Measurements from ENCODE around the gene RAMP3.

DNA sequence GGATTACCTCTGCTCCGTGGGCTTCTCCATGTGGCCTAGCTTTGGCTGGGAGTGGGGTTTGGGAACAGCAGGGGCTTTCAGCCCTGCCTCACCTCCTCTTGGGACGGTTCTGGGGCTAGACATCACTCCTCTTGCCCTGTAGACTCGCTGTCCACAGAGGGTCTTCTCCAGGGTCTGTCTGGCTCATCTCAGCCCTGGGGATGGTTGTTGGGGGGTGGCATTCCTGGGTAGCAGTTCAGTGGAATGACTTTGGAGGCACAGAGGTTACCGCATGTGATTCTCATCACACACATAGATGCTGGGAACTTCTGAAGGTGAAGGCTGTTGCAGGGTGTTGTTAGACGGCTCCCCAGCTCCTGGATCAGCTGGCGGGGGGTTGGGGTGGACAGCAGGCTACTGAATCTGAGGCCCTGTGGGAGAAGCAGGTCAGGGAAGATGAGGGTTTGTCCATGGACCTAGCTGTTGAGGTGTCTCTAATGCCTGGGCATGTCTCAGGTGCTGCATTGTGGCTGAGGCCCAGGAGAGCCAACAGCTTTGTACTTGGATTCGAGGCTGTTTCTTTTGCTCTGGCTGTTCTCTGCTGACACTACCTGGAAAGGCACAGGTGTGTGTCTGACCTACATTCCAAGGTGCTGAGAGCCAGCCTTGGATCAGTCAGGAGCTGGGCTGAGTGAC is 23.8 kb downstream of the RAMP3 start:
- TF ChIP-seq, protein P1, sequence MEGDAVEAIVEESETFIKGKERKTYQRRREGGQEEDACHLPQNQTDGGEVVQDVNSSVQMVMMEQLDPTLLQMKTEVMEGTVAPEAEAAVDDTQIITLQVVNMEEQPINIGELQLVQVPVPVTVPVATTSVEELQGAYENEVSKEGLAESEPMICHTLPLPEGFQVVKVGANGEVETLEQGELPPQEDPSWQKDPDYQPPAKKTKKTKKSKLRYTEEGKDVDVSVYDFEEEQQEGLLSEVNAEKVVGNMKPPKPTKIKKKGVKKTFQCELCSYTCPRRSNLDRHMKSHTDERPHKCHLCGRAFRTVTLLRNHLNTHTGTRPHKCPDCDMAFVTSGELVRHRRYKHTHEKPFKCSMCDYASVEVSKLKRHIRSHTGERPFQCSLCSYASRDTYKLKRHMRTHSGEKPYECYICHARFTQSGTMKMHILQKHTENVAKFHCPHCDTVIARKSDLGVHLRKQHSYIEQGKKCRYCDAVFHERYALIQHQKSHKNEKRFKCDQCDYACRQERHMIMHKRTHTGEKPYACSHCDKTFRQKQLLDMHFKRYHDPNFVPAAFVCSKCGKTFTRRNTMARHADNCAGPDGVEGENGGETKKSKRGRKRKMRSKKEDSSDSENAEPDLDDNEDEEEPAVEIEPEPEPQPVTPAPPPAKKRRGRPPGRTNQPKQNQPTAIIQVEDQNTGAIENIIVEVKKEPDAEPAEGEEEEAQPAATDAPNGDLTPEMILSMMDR (IDR thresholded peaks at IDR 0.05): no peak
- no peak for TF ChIP-seq POLR2AphosphoS5 (IDR thresholded peaks at IDR 0.05; ENCODE audit: low read depth, low read length)

Measured in Panc1 (cell line).